NCI-H2081 (cell line): ENCODE measurements around the gene IRF2.
"Not testable (repeated sequence)": the region's sequence is repeated elsewhere in the genome, so short reads cannot be mapped to it uniquely, and the experiment has no call there.

Experiments
- DNase-seq, 2 experiments: peaks; one replicate each; lab custom pipeline; 2025; lab: John Stamatoyannopoulos, UW

IRF2 gene

GRCh38 chr4:184389978-184390900 lies 84.1 kb downstream of the IRF2 start:
- DNase-seq: no peak

- no peak for DNase-seq
These were observed 86.2 kb downstream of the IRF2 start for GRCh38 chr4:184388106-184388505.

GRCh38 chr4:184387351-184387750 lies 87.0 kb downstream of the IRF2 start:
- no peak for DNase-seq

- peak in 1 of 2 experiments; percentile 21 for DNase-seq
These were observed 88.0 kb downstream of the IRF2 start for GRCh38 chr4:184386271-184386781.

GRCh38 chr4:184385705-184386141 lies 88.6 kb downstream of the IRF2 start:
- no peak for DNase-seq

- DNase-seq: no peak
These were observed 89.4 kb downstream of the IRF2 start for GRCh38 chr4:184384810-184385557.

GRCh38 chr4:184384056-184384809 lies 90.1 kb downstream of the IRF2 start:
- no peak for DNase-seq

GRCh38 chr4:184383497-184384055 lies 90.8 kb downstream of the IRF2 start:
- no peak for DNase-seq

- peak in 1 of 2 experiments; percentile 21 for DNase-seq
These were observed 92.0 kb downstream of the IRF2 start for GRCh38 chr4:184382189-184382846.

GRCh38 chr4:184380707-184381106 lies 93.6 kb downstream of the IRF2 start:
- no peak for DNase-seq

GRCh38 chr4:184380214-184380613 lies 94.1 kb downstream of the IRF2 start:
- not testable (repeated sequence) for DNase-seq

GRCh38 chr4:184376923-184377322 lies 97.4 kb downstream of the IRF2 start:
- no peak for DNase-seq

GRCh38 chr4:184376126-184376838 lies 98.1 kb downstream of the IRF2 start:
- no peak for DNase-seq

- not testable (repeated sequence) for DNase-seq
These were observed 98.7 kb downstream of the IRF2 start for GRCh38 chr4:184375623-184376022.

GRCh38 chr4:184375027-184375426 lies 99.3 kb downstream of the IRF2 start:
- no peak for DNase-seq

- DNase-seq: no peak
These were observed 100.4 kb downstream of the IRF2 start for GRCh38 chr4:184373886-184374405.

- no peak for DNase-seq
These were observed 103.0 kb downstream of the IRF2 start for GRCh38 chr4:184371390-184371787.

- DNase-seq: no peak
These were observed 103.5 kb downstream of the IRF2 start for GRCh38 chr4:184370711-184371389.

- DNase-seq: no peak
These were observed 104.5 kb downstream of the IRF2 start for GRCh38 chr4:184369871-184370270.

GRCh38 chr4:184368731-184369130 lies 105.6 kb downstream of the IRF2 start:
- DNase-seq: no peak
